Measurements from ENCODE around the gene NR2C2AP. TPM values are rescaled to one million over a fixed set of nuclear protein-coding genes. Genes with fewer than 3 reads are reported as not detected.
"Not testable (repeated sequence)": the region's sequence is repeated elsewhere in the genome, so short reads cannot be mapped to it uniquely, and the experiment has no call there.

The NR2C2AP gene
- total RNA-seq, 1 experiment from 2014 or later = 20.6 TPM

DNA sequence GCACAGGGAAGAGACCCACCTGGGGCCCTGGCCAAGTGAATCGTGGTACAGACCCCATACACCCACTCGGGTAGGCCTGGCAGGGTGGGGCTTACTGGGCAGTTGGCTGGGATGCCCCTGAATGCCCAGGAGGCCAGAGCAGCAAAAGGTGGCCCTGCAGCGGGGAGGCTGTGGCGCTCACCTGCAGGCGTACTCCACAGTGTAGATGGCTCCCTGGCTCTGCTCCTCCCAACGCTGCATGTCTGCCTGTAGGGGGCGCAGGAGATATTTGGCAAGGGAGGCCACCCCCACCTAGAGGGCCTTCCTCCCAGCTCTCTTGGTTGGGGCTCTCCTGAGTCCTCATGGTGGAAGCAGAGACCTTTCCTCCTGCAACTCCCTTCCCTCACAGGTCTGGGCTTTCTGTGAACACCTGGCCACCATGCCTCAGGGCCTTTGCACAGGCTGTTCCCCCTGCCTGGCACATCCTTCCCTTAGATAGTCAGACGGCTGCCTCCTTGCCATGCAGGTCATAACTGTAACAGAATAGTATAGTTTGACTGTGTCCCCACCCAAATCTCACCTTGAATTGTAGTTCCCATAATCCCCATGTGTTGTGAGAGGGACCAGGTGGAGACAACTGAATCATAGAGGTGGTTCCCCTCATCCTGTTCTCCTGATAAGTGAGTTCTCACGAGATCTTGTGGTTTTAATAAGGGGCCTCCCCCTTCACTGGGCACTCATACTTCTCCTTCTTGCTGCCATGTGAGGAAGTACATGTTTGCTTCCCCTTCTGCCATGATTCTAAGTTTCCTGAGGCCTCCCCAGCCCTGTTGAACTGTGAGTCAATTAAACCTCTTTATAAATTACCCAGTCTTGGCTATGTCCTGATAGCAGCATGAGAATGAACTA is 17.1 kb downstream of the NR2C2AP start:
- no peaks in the 10 kb centered on the region for H3K27me3 Mint-ChIP-seq (ENCODE audit: insufficient read depth, unreplicated experiment)
- no peaks in the 10 kb centered on the region for H3K9me3 Mint-ChIP-seq (ENCODE audit: unreplicated experiment)
- H3K4me1 Mint-ChIP-seq (ENCODE audit: insufficient read depth, unreplicated experiment) = peaks cover 7% of the 10 kb centered on the region
- H3K36me3 Mint-ChIP-seq (ENCODE audit: insufficient read depth, unreplicated experiment) = peaks cover 34% of the 10 kb centered on the region
- POLR2A ChIA-PET = no interaction called here
- no TSS peak for BruUV-seq (replicated peaks)
- H3K4me3 Mint-ChIP-seq (ENCODE audit: unreplicated experiment) = no peak overlapping the region
- CTCF ChIA-PET = interaction anchor here (0.6 to 0.7 kb wide), 5 partner anchors 12 to 735 kb away, joined by 3 to 4 read pairs (median 3); no protein-coding TSS in a partner anchor
- DNase-seq (ENCODE audit: unreplicated experiment) = peak; percentile 74
- intact Hi-C loops (cut with micrococcal nuclease) = no loop called here
- H3K27ac Mint-ChIP-seq (ENCODE audit: low read depth, unreplicated experiment) = no peak overlapping the region
- TF ChIP-seq, protein P1, sequence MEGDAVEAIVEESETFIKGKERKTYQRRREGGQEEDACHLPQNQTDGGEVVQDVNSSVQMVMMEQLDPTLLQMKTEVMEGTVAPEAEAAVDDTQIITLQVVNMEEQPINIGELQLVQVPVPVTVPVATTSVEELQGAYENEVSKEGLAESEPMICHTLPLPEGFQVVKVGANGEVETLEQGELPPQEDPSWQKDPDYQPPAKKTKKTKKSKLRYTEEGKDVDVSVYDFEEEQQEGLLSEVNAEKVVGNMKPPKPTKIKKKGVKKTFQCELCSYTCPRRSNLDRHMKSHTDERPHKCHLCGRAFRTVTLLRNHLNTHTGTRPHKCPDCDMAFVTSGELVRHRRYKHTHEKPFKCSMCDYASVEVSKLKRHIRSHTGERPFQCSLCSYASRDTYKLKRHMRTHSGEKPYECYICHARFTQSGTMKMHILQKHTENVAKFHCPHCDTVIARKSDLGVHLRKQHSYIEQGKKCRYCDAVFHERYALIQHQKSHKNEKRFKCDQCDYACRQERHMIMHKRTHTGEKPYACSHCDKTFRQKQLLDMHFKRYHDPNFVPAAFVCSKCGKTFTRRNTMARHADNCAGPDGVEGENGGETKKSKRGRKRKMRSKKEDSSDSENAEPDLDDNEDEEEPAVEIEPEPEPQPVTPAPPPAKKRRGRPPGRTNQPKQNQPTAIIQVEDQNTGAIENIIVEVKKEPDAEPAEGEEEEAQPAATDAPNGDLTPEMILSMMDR (IDR thresholded peaks at IDR 0.05; ENCODE audit: unreplicated experiment) = peak; percentile 57

DNA sequence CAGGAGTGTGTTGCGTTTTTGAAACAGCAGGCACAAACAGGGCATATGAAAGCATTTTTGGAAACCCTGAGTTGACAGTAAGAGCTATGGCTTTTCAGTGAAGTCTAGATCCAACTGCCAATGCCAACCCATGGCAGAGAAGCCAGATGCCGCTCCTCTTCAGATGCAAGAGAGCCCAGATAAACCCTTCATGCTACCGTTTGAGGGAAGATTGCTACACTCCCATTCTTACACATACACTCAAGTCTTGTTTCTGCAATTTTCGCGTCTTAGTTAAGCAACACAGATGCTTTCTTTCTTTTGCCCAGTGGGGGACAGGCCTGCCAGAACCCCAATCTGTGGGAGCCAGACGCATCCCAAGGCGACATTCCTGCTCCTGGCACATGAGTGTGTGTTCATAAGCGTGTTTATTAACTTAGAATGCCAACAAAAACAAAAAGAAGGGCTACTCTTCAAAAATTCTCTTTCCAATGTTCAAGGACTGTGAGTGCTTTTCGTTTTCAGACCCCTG is 21.7 kb downstream of the NR2C2AP start:
- CTCF ChIA-PET = no interaction called here
- intact Hi-C loops (cut with micrococcal nuclease) = no loop called here
- no peaks in the 10 kb centered on the region for H3K4me1 Mint-ChIP-seq (ENCODE audit: insufficient read depth, unreplicated experiment)

DNA sequence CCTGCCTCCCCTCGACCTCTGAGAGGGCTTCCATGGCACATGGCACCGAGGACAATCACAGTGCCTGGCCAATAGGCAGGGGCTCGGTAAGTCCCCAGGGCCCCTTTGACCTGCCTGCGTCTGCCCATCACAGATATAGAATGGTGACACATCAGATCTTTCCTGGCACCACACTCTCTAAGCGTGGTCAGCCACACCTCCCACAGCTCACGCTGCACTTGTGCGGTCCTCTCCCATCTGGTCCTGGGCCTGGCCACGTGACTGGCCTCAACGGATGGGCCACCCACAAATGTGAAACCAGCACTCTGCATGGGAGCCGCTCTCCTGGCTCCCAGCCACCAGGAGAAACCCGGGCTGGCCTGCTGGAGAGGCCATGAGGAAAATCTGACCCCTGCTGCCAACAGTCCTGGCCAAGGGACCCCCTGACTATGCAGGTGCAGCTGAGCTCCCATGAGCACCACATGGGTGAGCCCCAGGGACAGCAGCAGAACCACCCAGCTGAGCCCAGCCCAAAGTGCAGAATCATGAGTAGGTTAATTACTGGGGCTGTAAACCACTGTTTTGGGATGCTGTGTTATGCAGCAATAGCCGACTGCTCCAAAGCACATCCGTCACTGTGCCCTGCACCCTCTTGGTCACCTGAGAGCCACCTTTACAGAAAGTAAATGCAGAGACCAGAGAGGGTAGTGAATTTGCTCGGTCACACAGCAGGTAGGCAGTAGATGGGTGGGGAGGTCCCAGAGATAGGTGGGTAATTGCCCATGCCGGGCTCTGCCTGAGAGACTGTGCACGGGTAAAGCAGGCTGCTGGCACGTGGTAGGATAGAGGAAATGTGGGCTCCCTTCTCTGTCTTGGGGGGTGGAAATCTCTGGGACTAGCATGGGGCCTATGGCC is 23.4 kb downstream of the NR2C2AP start:
- Mint-ChIP-seq H3K4me3 (ENCODE audit: unreplicated experiment) (no peak overlapping the region), H3K27ac (ENCODE audit: low read depth, unreplicated experiment) (no peak overlapping the region), H3K27me3 (ENCODE audit: insufficient read depth, unreplicated experiment) (no peaks in the 10 kb centered on the region), H3K9me3 (ENCODE audit: unreplicated experiment) (no peaks in the 10 kb centered on the region), H3K4me1 (ENCODE audit: insufficient read depth, unreplicated experiment) (no peaks in the 10 kb centered on the region), H3K36me3 (ENCODE audit: insufficient read depth, unreplicated experiment) (peaks cover 22% of the 10 kb centered on the region)
- intact Hi-C loops (cut with micrococcal nuclease) = no loop called here
- ChIA-PET CTCF (no interaction called here), POLR2A (interaction anchor here (0.5 kb wide), 1 partner anchor 31 kb away, joined by 4 read pairs; no protein-coding TSS in a partner anchor)
- TF ChIP-seq, protein P1 (IDR thresholded peaks at IDR 0.05; ENCODE audit: unreplicated experiment) = no peak
- DNase-seq (ENCODE audit: unreplicated experiment) = no peak
- no TSS peak for BruUV-seq (replicated peaks)

More for the DNA sequence above, 21.7 kb downstream of the NR2C2AP start:
- DNase-seq (ENCODE audit: unreplicated experiment) = no peak
- POLR2A ChIA-PET = no interaction called here
- Mint-ChIP-seq H3K9me3 (ENCODE audit: unreplicated experiment) (no peaks in the 10 kb centered on the region), H3K36me3 (ENCODE audit: insufficient read depth, unreplicated experiment) (peaks cover 34% of the 10 kb centered on the region), H3K4me3 (ENCODE audit: unreplicated experiment) (no peak overlapping the region), H3K27me3 (ENCODE audit: insufficient read depth, unreplicated experiment) (no peaks in the 10 kb centered on the region), H3K27ac (ENCODE audit: low read depth, unreplicated experiment) (no peak overlapping the region)
- TF ChIP-seq, protein P1 (IDR thresholded peaks at IDR 0.05; ENCODE audit: unreplicated experiment) = no peak
- no TSS peak for BruUV-seq (replicated peaks)

DNA sequence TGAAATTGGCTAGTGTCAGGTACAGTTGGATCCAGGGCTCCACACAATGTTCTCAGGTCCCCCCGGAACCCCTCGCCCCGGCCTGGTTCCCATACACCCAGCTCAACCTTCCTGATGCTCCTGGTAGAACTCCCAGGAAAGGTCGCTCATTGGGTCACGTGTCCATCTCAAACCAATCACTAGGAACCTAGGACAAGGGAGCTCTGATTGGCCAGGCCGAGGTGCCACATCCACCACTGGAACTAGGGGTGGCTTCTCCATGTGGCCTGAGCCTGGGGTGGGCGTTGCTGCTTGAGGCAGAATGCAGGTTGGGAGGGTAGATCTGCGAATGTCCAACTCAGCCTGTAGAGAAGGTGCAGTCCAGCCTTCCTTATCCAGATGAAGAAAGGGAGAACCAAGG is 26.3 kb downstream of the NR2C2AP start:
- Mint-ChIP-seq H3K4me3 (ENCODE audit: unreplicated experiment) (no peak overlapping the region), H3K27me3 (ENCODE audit: insufficient read depth, unreplicated experiment) (no peaks in the 10 kb centered on the region), H3K9me3 (ENCODE audit: unreplicated experiment) (no peaks in the 10 kb centered on the region), H3K36me3 (ENCODE audit: insufficient read depth, unreplicated experiment) (peaks cover 15% of the 10 kb centered on the region), H3K27ac (ENCODE audit: low read depth, unreplicated experiment) (no peak overlapping the region), H3K4me1 (ENCODE audit: insufficient read depth, unreplicated experiment) (peaks cover 6% of the 10 kb centered on the region)
- TF ChIP-seq, protein P1 (IDR thresholded peaks at IDR 0.05; ENCODE audit: unreplicated experiment) = no peak
- ChIA-PET POLR2A (no interaction called here), CTCF (interaction anchor here (0.6 to 4.1 kb wide), 3 partner anchors 20 to 682 kb away, joined by 4 to 33 read pairs (median 5); no protein-coding TSS in a partner anchor)
- BruUV-seq (replicated peaks) = no TSS peak
- DNase-seq (ENCODE audit: unreplicated experiment) = no peak
- intact Hi-C loops (cut with micrococcal nuclease) = no loop called here

DNA sequence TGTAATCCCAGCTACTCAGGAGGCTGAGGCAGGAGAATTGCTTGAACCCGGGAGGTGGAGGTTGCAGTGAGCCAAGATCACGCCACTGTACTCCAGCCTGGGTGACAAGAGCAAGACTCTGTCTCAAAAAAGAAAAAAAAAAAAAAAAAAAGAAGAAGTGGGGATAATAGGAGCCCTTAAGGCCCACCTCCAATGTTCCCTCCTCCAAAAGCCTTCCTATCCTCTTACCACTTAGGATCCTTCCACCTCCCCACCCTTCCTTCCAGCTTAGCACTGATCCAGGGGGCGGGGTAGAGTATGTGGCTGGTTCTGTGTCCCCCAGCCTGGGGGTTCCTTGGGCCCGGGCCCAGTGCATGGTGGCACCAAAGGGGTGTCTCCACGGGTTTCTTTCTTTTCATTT is 30.0 kb downstream of the NR2C2AP start:
- POLR2A ChIA-PET; H3K36me3 Mint-ChIP-seq (ENCODE audit: insufficient read depth, unreplicated experiment); H3K27ac Mint-ChIP-seq (ENCODE audit: low read depth, unreplicated experiment); BruUV-seq (replicated peaks); H3K4me3 Mint-ChIP-seq (ENCODE audit: unreplicated experiment); H3K27me3 Mint-ChIP-seq (ENCODE audit: insufficient read depth, unreplicated experiment); H3K4me1 Mint-ChIP-seq (ENCODE audit: insufficient read depth, unreplicated experiment); DNase-seq (ENCODE audit: unreplicated experiment); intact Hi-C loops (cut with micrococcal nuclease); H3K9me3 Mint-ChIP-seq (ENCODE audit: unreplicated experiment): not testable (repeated sequence)
- CTCF ChIA-PET = interaction anchor here (0.7 kb wide), 2 partner anchors 75 to 121 kb away, joined by 3 read pairs; no protein-coding TSS in a partner anchor

Measured in MCF 10A (cell line).